ENCODE data around the gene LHX4.

The LHX4 gene

DNA sequence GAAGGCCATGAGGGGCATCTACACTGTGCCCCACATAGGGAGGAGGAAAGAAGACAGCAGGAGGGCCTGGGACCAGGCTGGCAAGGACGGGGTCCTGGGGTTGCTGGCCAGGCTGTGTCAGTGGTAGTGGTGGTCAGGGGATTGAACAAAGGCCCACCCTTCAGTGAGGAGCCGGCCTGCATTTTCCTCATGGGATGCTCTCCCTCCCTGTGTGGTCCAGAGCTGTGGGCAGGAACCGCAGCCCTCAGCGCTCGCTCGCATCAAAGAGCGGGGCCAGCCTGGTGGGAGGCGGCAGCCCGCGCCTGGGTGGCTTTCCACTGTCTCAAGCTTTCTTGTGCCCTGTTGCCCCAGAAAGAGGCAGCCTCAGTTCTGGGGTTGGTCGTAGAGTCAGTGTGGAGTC, 24.8 kb downstream of the LHX4 start:
- no peak overlapping the region for H3K4me3 ChIP-seq (ENCODE audit: low read depth, low read length)
- ChIA-PET CTCF (interaction anchor here (1.1 to 11.3 kb wide), 11 partner anchors 11 to 227 kb away, joined by 3 to 120 read pairs (median 25); no protein-coding TSS in a partner anchor), POLR2A (no interaction called here)
- DNase-seq (ENCODE audit: low read depth, low spot score) = no peak
- TF ChIP-seq, protein P1, sequence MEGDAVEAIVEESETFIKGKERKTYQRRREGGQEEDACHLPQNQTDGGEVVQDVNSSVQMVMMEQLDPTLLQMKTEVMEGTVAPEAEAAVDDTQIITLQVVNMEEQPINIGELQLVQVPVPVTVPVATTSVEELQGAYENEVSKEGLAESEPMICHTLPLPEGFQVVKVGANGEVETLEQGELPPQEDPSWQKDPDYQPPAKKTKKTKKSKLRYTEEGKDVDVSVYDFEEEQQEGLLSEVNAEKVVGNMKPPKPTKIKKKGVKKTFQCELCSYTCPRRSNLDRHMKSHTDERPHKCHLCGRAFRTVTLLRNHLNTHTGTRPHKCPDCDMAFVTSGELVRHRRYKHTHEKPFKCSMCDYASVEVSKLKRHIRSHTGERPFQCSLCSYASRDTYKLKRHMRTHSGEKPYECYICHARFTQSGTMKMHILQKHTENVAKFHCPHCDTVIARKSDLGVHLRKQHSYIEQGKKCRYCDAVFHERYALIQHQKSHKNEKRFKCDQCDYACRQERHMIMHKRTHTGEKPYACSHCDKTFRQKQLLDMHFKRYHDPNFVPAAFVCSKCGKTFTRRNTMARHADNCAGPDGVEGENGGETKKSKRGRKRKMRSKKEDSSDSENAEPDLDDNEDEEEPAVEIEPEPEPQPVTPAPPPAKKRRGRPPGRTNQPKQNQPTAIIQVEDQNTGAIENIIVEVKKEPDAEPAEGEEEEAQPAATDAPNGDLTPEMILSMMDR (IDR thresholded peaks at IDR 0.05; ENCODE audit: insufficient read depth, low read length, missing control alignments) = no peak

DNA sequence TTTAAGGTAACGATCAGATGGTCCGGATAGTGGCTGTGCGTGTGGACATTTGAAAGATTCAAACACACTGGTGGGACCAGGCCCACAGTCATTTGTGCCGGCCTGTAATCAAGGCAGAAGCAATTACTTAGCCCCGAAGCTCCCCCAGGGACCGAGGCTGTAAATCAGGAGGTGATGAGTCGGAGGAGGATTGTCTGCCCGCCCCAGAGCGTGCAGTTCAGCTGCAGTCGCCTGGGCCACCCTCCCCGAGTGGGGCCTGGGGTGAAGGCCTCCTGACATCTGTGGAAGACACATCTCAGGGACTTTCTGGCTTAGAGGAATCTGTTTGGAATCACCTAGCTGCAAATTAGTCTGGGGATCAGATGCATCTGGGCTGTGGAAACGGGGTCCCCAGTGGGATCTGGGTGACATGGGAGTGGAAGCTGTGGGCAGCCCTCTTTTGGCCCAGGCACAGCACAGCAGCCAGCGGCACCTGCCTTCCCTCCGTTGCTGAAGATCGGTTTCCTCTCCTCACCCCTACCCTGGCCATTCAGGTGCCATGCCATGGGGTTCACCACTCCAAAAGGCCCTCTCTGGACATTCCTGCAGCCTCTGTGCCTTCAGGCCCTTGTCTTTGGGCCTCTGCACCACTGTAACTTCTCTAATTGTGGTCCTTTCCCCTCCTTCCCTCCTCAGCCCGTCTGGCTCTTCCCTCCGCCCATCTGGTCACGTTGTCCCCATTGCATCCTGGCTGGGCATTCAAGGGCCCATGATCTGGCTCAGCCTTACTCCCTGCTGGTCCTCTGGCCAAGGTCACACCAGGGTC, 25.7 kb downstream of the LHX4 start:
- no peak overlapping the region for H3K4me3 ChIP-seq (ENCODE audit: low read depth, low read length)
- POLR2A ChIA-PET = interaction anchor here (1.5 kb wide), 1 partner anchor 373 kb away, joined by 4 read pairs; the partner anchor contains the start of gene TOR1AIP1
- DNase-seq (ENCODE audit: low read depth, low spot score) = no peak
- CTCF ChIA-PET = interaction anchor here (1.3 to 11.3 kb wide), 4 partner anchors 10 to 226 kb away, joined by 3 to 120 read pairs (median 5); no protein-coding TSS in a partner anchor
- TF ChIP-seq, protein P1 (IDR thresholded peaks at IDR 0.05; ENCODE audit: insufficient read depth, low read length, missing control alignments) = no peak

DNA sequence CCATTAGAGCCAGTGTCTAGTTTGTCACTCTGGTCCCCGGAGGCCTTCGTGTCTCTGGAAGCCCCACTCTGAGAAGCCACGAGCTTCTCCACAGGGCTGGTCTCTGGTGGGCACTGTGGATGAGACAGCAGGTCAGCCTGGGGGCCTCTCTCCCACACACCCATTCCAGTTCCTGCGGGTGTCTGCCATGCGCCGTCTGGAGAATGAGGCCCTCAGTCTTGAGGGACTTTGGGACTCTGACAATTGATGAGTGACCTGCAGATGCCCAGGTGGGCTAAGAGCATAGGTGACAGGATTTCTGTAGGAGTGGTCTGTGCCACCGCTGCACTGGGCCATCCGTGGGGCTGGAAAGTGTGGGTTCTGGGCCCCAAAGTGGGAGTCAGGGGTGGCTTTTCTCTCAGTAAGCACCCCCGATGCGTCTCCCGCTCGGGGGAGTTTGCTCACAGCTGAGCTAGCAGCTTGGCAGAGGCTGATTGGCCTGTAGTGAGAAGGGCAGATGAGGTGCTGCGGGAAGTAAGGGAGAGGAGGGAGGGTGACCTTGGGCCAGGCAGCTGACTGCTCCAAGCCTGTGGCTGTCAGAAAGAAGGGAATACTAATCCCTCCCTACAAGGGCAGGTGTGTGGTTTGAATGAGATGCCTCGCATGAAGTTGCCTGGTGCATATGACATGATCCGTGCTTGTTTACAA, 26.4 kb downstream of the LHX4 start:
- CTCF ChIA-PET = interaction anchor here (1.3 to 11.3 kb wide), 5 partner anchors 14 to 226 kb away, joined by 4 to 120 read pairs (median 6); no protein-coding TSS in a partner anchor

DNA sequence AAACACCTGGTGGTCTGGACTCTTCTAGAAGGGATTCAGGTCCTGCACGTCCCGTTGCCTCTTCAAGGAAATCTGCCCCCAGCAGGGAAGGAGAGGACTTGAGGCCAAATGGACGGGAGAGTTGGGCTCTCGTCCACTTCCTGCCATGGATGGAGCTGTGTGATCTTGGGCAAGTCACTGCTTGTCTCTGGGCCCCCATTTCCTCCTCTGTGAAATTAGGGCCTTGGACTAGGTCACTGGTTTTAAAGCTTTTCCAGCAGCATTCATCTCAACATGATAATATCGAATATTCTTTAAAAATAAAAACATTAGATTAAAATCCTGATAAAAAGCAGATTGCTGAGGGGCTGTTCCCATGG, 26.9 kb downstream of the LHX4 start:
- ChIA-PET CTCF (interaction anchor here (1.6 to 11.3 kb wide), 3 partner anchors 13 to 225 kb away, joined by 6 to 120 read pairs (median 8); no protein-coding TSS in a partner anchor), POLR2A (interaction anchor here (1.5 kb wide), 1 partner anchor 375 kb away, joined by 4 read pairs; the partner anchor contains the start of gene TOR1AIP1)
- H3K4me3 ChIP-seq (ENCODE audit: low read depth, low read length) = no peak overlapping the region
- TF ChIP-seq, protein P1 (IDR thresholded peaks at IDR 0.05; ENCODE audit: insufficient read depth, low read length, missing control alignments) = no peak
- DNase-seq (ENCODE audit: low read depth, low spot score) = no peak

More for the DNA sequence above, 26.4 kb downstream of the LHX4 start:
- H3K4me3 ChIP-seq (ENCODE audit: low read depth, low read length) = no peak overlapping the region
- POLR2A ChIA-PET = interaction anchor here (1.5 kb wide), 1 partner anchor 374 kb away, joined by 4 read pairs; the partner anchor contains the start of gene TOR1AIP1
- DNase-seq (ENCODE audit: low read depth, low spot score) = no peak
- TF ChIP-seq, protein P1 (IDR thresholded peaks at IDR 0.05; ENCODE audit: insufficient read depth, low read length, missing control alignments) = no peak

DNA sequence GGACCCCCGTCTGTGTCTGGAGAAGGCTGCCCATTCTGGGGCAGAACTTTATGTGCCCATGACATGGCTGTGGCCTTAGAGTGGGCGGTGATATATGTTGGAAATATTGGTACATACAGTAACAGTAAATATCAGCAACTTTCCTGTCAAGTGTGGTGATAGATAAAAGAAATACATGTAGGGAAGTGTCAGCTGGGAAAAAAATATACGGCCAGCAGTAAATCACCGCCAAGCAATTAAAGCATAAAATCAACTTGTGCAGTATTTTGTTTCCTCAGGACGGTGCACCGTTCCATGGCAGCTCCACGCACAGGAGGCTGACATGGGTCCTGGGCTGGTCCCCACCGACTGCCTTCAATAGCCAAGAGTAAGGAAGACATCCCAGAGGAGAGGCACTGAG, 27.4 kb downstream of the LHX4 start:
- POLR2A ChIA-PET = interaction anchor here (1.5 kb wide), 1 partner anchor 375 kb away, joined by 4 read pairs; the partner anchor contains the start of gene TOR1AIP1
- TF ChIP-seq, protein P1 (IDR thresholded peaks at IDR 0.05; ENCODE audit: insufficient read depth, low read length, missing control alignments) = no peak
- CTCF ChIA-PET = interaction anchor here (1.6 to 11.3 kb wide), 3 partner anchors 13 to 225 kb away, joined by 6 to 120 read pairs (median 8); no protein-coding TSS in a partner anchor
- no peak overlapping the region for H3K4me3 ChIP-seq (ENCODE audit: low read depth, low read length)
- DNase-seq (ENCODE audit: low read depth, low spot score) = no peak
